Upper lobe of right lung (tissue), 1 donor: ENCODE data around the gene OR2T29. TPM values are rescaled to one million over a fixed set of nuclear protein-coding genes. Genes with fewer than 3 reads are reported as not detected.
"Not testable (repeated sequence)": the region's sequence is repeated elsewhere in the genome, so short reads cannot be mapped to it uniquely, and the experiment has no call there.

ENCODE experiments used
- ATAC-seq: fragments of 200-7000 bp; cut with Tn5 transposase; one replicate; pipeline ENCODE4 v1.9.1; 2020; ENCODE audit warnings: mild to moderate bottlenecking, moderate library complexity
- DNase-seq: peaks from one replicate; pipeline ENCODE4 v3.0.0-alpha.2; 2020
- H3K27ac ChIP-seq: fragments of 200-600 bp; one replicate; pipeline ENCODE4 v1.8.0; 2022
- H3K27me3 ChIP-seq: fragments of 200-600 bp; one replicate; pipeline ENCODE4 v1.8.0; 2022; ENCODE audit warnings: mild to moderate bottlenecking
- H3K36me3 ChIP-seq: fragments of 200-600 bp; one replicate; pipeline ENCODE4 v1.8.0; 2022
- H3K4me1 ChIP-seq: fragments of 200-600 bp; one replicate; pipeline ENCODE4 v1.8.0; 2022
- H3K4me3 ChIP-seq: fragments of 200-600 bp; one replicate; pipeline ENCODE4 v1.8.0; 2022; ENCODE audit warnings: mild to moderate bottlenecking
- H3K9me3 ChIP-seq: fragments of 200-600 bp; one replicate; pipeline ENCODE4 v1.8.0; 2022
- CTCF ChIP-seq: fragments of 200-600 bp; IDR thresholded peaks from one replicate; pipeline ENCODE4 v1.8.0; 2022; ENCODE audit warnings: antibody characterized with exemption
- intact Hi-C: fragments of 100-400 bp; cut with DNase I; formaldehyde crosslinking; loops from one replicate; pipeline ENCODE4 v1.11.0; 2022
- total RNA-seq: library from RNA; stranded (reverse); fragmentation: NEBNext Ultra II Directional; extraction: Animal tissue kit (Norgen Biotek cat#: 25700); gene quantifications from one replicate; pipeline ENCODE4 v1.2.1, GENCODE V29; 2021
- donor health status: DM: no; HTN: yes; CAD: no; lungs with severe emphysema.

OR2T29 gene
- total RNA-seq, 1 donor from 2014 or later: not detected

- Histone ChIP-seq H3K9me3 (no peaks in the 10 kb centered on the region), H3K4me1 (no peaks in the 10 kb centered on the region), H3K36me3 (no peaks in the 10 kb centered on the region), H3K4me3 (no peak overlapping the region), H3K27ac (no peak overlapping the region), H3K27me3 (no peaks in the 10 kb centered on the region)
- intact Hi-C loops: no loop called here
- ATAC-seq (no peak), DNase-seq (no peak)
- no peak for TF ChIP-seq CTCF
Measured at GRCh38 chr1:248593226-248593625, 30.7 kb upstream of the OR2T29 start.

- ATAC-seq (no peak), DNase-seq (no peak)
- no peaks in the 10 kb centered on the region for H3K27me3 ChIP-seq
- intact Hi-C loops: no loop called here
- TF ChIP-seq CTCF: no peak
- H3K4me3 ChIP-seq: no peak overlapping the region
- no peak overlapping the region for H3K27ac ChIP-seq
- no peaks in the 10 kb centered on the region for H3K4me1 ChIP-seq
- no peaks in the 10 kb centered on the region for H3K36me3 ChIP-seq
- no peaks in the 10 kb centered on the region for H3K9me3 ChIP-seq
Measured at GRCh38 chr1:248592655-248593054, 30.1 kb upstream of the OR2T29 start.

- ATAC-seq (no peak), DNase-seq (no peak)
- H3K4me3 ChIP-seq: no peak overlapping the region
- no peaks in the 10 kb centered on the region for H3K36me3 ChIP-seq
- H3K27ac ChIP-seq: no peak overlapping the region
- intact Hi-C loops: no loop called here
- H3K27me3 ChIP-seq: no peaks in the 10 kb centered on the region
- H3K4me1 ChIP-seq: no peaks in the 10 kb centered on the region
- no peak for TF ChIP-seq CTCF
- H3K9me3 ChIP-seq: no peaks in the 10 kb centered on the region
Measured at GRCh38 chr1:248590055-248590454, 27.5 kb upstream of the OR2T29 start.

- H3K36me3 ChIP-seq: no peaks in the 10 kb centered on the region
- H3K4me3 ChIP-seq: no peak overlapping the region
- no peaks in the 10 kb centered on the region for H3K27me3 ChIP-seq
- intact Hi-C loops: no loop called here
- H3K27ac ChIP-seq: no peak overlapping the region
- no peaks in the 10 kb centered on the region for H3K4me1 ChIP-seq
- no peak for ATAC-seq
- no peak for DNase-seq
- TF ChIP-seq CTCF: no peak
- H3K9me3 ChIP-seq: no peaks in the 10 kb centered on the region
Measured at GRCh38 chr1:248589334-248589733, 26.8 kb upstream of the OR2T29 start.

GRCh38 chr1:248585266-248585665 lies 22.7 kb upstream of the OR2T29 start:
- Histone ChIP-seq H3K27ac (no peak overlapping the region), H3K4me1 (no peaks in the 10 kb centered on the region), H3K4me3 (no peak overlapping the region), H3K36me3 (no peaks in the 10 kb centered on the region), H3K9me3 (no peaks in the 10 kb centered on the region), H3K27me3 (no peaks in the 10 kb centered on the region)
- TF ChIP-seq CTCF: no peak
- no peak for ATAC-seq
- DNase-seq: no peak
- intact Hi-C loops: no loop called here

GRCh38 chr1:248576260-248576980 lies 13.8 kb upstream of the OR2T29 start:
- no peak overlapping the region for H3K27ac ChIP-seq
- no peaks in the 10 kb centered on the region for H3K9me3 ChIP-seq
- H3K4me3 ChIP-seq: no peak overlapping the region
- DNase-seq (no peak), ATAC-seq (no peak)
- TF ChIP-seq CTCF: no peak
- no peaks in the 10 kb centered on the region for H3K27me3 ChIP-seq
- no peaks in the 10 kb centered on the region for H3K36me3 ChIP-seq
- no peaks in the 10 kb centered on the region for H3K4me1 ChIP-seq
- intact Hi-C loops: no loop called here

- H3K27ac ChIP-seq, H3K36me3 ChIP-seq, H3K4me3 ChIP-seq, ATAC-seq, H3K27me3 ChIP-seq, DNase-seq, H3K9me3 ChIP-seq, intact Hi-C loops, H3K4me1 ChIP-seq: not testable (repeated sequence)
Measured at GRCh38 chr1:248574657-248575056, 12.1 kb upstream of the OR2T29 start, which contains the start of gene OR2T34. Gene OR2T34, minus strand, starts transcription at chr1:248574757. Its CDS starts 0 bp downstream, at chr1:248574757.

- H3K9me3 ChIP-seq, H3K4me3 ChIP-seq, intact Hi-C loops, H3K27ac ChIP-seq, H3K27me3 ChIP-seq, DNase-seq, H3K36me3 ChIP-seq, H3K4me1 ChIP-seq: not testable (repeated sequence)
- peak; percentile 31 for ATAC-seq
Measured at GRCh38 chr1:248573856-248574255, 11.3 kb upstream of the OR2T29 start.
